ENCODE measurements around the gene RANBP9.

RANBP9 gene

GRCh38 chr6:13676551-13677156 lies 35.0 kb downstream of the RANBP9 start:
- peaks cover 72% of the 10 kb centered on the region for H3K4me1 Mint-ChIP-seq (ENCODE audit: low read depth)
- H3K4me3 Mint-ChIP-seq, result no peak overlapping the region
- peaks cover 26% of the 10 kb centered on the region for H3K36me3 Mint-ChIP-seq
- H3K9me3 Mint-ChIP-seq (ENCODE audit: low read depth), result peaks cover 14% of the 10 kb centered on the region
- no peaks in the 10 kb centered on the region for H3K27me3 Mint-ChIP-seq
- no peak overlapping the region for H3K27ac Mint-ChIP-seq

- Mint-ChIP-seq H3K27me3 (no peaks in the 10 kb centered on the region), H3K4me3 (no peak overlapping the region), H3K36me3 (peaks cover 22% of the 10 kb centered on the region), H3K27ac (peak overlapping the region; percentile 55), H3K4me1 (ENCODE audit: low read depth) (peaks cover 65% of the 10 kb centered on the region), H3K9me3 (ENCODE audit: low read depth) (peaks cover 14% of the 10 kb centered on the region)
These were observed 37.0 kb downstream of the RANBP9 start for GRCh38 chr6:13674533-13675190.

GRCh38 chr6:13673825-13674444 lies 37.7 kb downstream of the RANBP9 start:
- Mint-ChIP-seq H3K27ac (no peak overlapping the region), H3K4me1 (ENCODE audit: low read depth) (peaks cover 69% of the 10 kb centered on the region), H3K9me3 (ENCODE audit: low read depth) (peaks cover 14% of the 10 kb centered on the region), H3K27me3 (no peaks in the 10 kb centered on the region), H3K4me3 (no peak overlapping the region), H3K36me3 (peaks cover 25% of the 10 kb centered on the region)

- Mint-ChIP-seq H3K4me3 (no peak overlapping the region), H3K9me3 (ENCODE audit: low read depth) (peaks cover 14% of the 10 kb centered on the region), H3K36me3 (peaks cover 27% of the 10 kb centered on the region), H3K27ac (peak overlapping the region; percentile 7), H3K27me3 (no peaks in the 10 kb centered on the region), H3K4me1 (ENCODE audit: low read depth) (peaks cover 69% of the 10 kb centered on the region)
These were observed 38.3 kb downstream of the RANBP9 start for GRCh38 chr6:13673368-13673767.

GRCh38 chr6:13672904-13673303 lies 38.7 kb downstream of the RANBP9 start:
- Mint-ChIP-seq H3K4me3 (peak overlapping the region; percentile 17), H3K9me3 (ENCODE audit: low read depth) (peaks cover 14% of the 10 kb centered on the region), H3K27me3 (no peaks in the 10 kb centered on the region), H3K36me3 (peaks cover 27% of the 10 kb centered on the region), H3K27ac (peak overlapping the region; percentile 7), H3K4me1 (ENCODE audit: low read depth) (peaks cover 71% of the 10 kb centered on the region)

GRCh38 chr6:13671548-13672127 lies 40.0 kb downstream of the RANBP9 start:
- Mint-ChIP-seq H3K27ac (peak overlapping the region; percentile 30), H3K4me1 (ENCODE audit: low read depth) (peaks cover 77% of the 10 kb centered on the region), H3K36me3 (peaks cover 23% of the 10 kb centered on the region), H3K27me3 (no peaks in the 10 kb centered on the region), H3K9me3 (ENCODE audit: low read depth) (peaks cover 9% of the 10 kb centered on the region), H3K4me3 (peak overlapping the region; percentile 6)

- Mint-ChIP-seq H3K9me3 (ENCODE audit: low read depth) (no peaks in the 10 kb centered on the region), H3K36me3 (peaks cover 12% of the 10 kb centered on the region), H3K27me3 (no peaks in the 10 kb centered on the region), H3K4me3 (peak overlapping the region; percentile 25), H3K4me1 (ENCODE audit: low read depth) (peaks cover 83% of the 10 kb centered on the region), H3K27ac (peak overlapping the region; percentile 72)
These were observed 42.2 kb downstream of the RANBP9 start for GRCh38 chr6:13669476-13669875.

- Mint-ChIP-seq H3K27ac (peak overlapping the region; percentile 75), H3K36me3 (peaks cover 12% of the 10 kb centered on the region), H3K4me1 (ENCODE audit: low read depth) (peaks cover 89% of the 10 kb centered on the region), H3K4me3 (peak overlapping the region; percentile 25), H3K27me3 (no peaks in the 10 kb centered on the region), H3K9me3 (ENCODE audit: low read depth) (no peaks in the 10 kb centered on the region)
These were observed 43.2 kb downstream of the RANBP9 start for GRCh38 chr6:13668291-13668928.

- Mint-ChIP-seq H3K27me3 (no peaks in the 10 kb centered on the region), H3K9me3 (ENCODE audit: low read depth) (no peaks in the 10 kb centered on the region), H3K36me3 (peaks cover 10% of the 10 kb centered on the region), H3K27ac (peak overlapping the region; percentile 75), H3K4me1 (ENCODE audit: low read depth) (peaks cover 89% of the 10 kb centered on the region), H3K4me3 (no peak overlapping the region)
These were observed 44.0 kb downstream of the RANBP9 start for GRCh38 chr6:13667655-13668054.

- peak overlapping the region; percentile 68 for H3K4me3 Mint-ChIP-seq
- peaks cover 10% of the 10 kb centered on the region for H3K36me3 Mint-ChIP-seq
- peak overlapping the region; percentile 52 for H3K27ac Mint-ChIP-seq
- H3K27me3 Mint-ChIP-seq, result no peaks in the 10 kb centered on the region
- peaks cover 89% of the 10 kb centered on the region for H3K4me1 Mint-ChIP-seq (ENCODE audit: low read depth)
- no peaks in the 10 kb centered on the region for H3K9me3 Mint-ChIP-seq (ENCODE audit: low read depth)
These were observed 45.2 kb downstream of the RANBP9 start for GRCh38 chr6:13666194-13667105.

GRCh38 chr6:13664703-13665352 lies 46.8 kb downstream of the RANBP9 start:
- Mint-ChIP-seq H3K27me3 (no peaks in the 10 kb centered on the region), H3K4me1 (ENCODE audit: low read depth) (peaks cover 96% of the 10 kb centered on the region), H3K36me3 (peaks cover 8% of the 10 kb centered on the region), H3K9me3 (ENCODE audit: low read depth) (no peaks in the 10 kb centered on the region), H3K27ac (peak overlapping the region; percentile 46), H3K4me3 (peak overlapping the region; percentile 6)

GRCh38 chr6:13663986-13664385 lies 47.6 kb downstream of the RANBP9 start:
- peak overlapping the region; percentile 31 for H3K4me3 Mint-ChIP-seq
- peaks cover 5% of the 10 kb centered on the region for H3K36me3 Mint-ChIP-seq
- no peaks in the 10 kb centered on the region for H3K9me3 Mint-ChIP-seq (ENCODE audit: low read depth)
- H3K27ac Mint-ChIP-seq, result peak overlapping the region; percentile 51
- H3K4me1 Mint-ChIP-seq (ENCODE audit: low read depth), result peaks cover 95% of the 10 kb centered on the region
- no peaks in the 10 kb centered on the region for H3K27me3 Mint-ChIP-seq

- no peaks in the 10 kb centered on the region for H3K9me3 Mint-ChIP-seq (ENCODE audit: low read depth)
- H3K27ac Mint-ChIP-seq, result peak overlapping the region; percentile 19
- H3K4me1 Mint-ChIP-seq (ENCODE audit: low read depth), result peaks cover 89% of the 10 kb centered on the region
- peaks cover 3% of the 10 kb centered on the region for H3K36me3 Mint-ChIP-seq
- peak overlapping the region; percentile 46 for H3K4me3 Mint-ChIP-seq
- H3K27me3 Mint-ChIP-seq, result no peaks in the 10 kb centered on the region
These were observed 48.8 kb downstream of the RANBP9 start for GRCh38 chr6:13662651-13663334.
